ENCODE results near the gene RAI1. TPM values are rescaled to one million over a fixed set of nuclear protein-coding genes. Genes with fewer than 3 reads are reported as not detected.

The RAI1 gene
- total and polyA plus RNA-seq, 10 of the 15 experiments (the other 5 are each of a cell fraction or from before 2014, with no cell fraction given) = 0.66 to 37.7 (median 6.0) TPM

DNA sequence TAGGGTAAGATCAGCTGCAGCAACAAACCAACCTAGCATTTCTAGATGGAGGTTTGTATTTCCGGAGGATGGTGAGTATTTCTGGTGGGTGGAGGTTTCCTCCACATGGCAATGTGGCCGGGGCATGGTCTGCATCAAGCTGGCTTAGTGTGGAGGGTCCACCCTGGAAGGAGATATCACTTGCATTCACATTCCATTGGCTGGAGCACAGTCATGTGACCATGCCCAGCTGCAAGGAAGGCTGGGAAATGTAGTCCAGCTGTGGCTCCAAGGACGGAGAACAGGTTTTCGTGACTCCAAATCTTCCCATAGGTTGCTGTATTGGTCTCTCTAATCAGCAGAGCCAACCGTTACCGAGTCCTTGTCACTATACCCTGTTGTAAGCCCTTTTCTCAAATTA, 68.7 kb downstream of the RAI1 start (continued):
- TF ChIP-seq JUND (IDR thresholded peaks at IDR 0.05; ENCODE audit: low read depth, low read length) = no peak
- no peak for TF ChIP-seq BHLHE40 (IDR thresholded peaks at IDR 0.05; ENCODE audit: borderline replicate concordance in 1 of 2, low read depth in 2 of 2, low read length in 1 of 2)
- no peak for TF ChIP-seq ETV6 (conservative IDR thresholded peaks at IDR 0.05 in 1 of 2, IDR thresholded peaks at IDR 0.05 in 1 of 2; ENCODE audit: borderline replicate concordance in 1 of 2, low read depth in 1 of 2)
- peak; percentile 94 for TF ChIP-seq RAD51 (IDR thresholded peaks at IDR 0.05)
- no peak for TF ChIP-seq DPF2 (IDR thresholded peaks at IDR 0.05)
- TF ChIP-seq, protein P1, sequence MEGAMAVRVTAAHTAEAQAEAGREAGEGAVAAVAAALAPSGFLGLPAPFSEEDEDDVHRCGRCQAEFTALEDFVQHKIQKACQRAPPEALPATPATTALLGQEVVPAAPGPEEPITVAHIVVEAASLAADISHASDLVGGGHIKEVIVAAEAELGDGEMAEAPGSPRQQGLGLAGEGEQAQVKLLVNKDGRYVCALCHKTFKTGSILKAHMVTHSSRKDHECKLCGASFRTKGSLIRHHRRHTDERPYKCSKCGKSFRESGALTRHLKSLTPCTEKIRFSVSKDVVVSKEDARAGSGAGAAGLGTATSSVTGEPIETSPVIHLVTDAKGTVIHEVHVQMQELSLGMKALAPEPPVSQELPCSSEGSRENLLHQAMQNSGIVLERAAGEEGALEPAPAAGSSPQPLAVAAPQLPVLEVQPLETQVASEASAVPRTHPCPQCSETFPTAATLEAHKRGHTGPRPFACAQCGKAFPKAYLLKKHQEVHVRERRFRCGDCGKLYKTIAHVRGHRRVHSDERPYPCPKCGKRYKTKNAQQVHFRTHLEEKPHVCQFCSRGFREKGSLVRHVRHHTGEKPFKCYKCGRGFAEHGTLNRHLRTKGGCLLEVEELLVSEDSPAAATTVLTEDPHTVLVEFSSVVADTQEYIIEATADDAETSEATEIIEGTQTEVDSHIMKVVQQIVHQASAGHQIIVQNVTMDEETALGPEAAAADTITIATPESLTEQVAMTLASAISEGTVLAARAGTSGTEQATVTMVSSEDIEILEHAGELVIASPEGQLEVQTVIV (IDR thresholded peaks at IDR 0.05; ENCODE audit: borderline replicate concordance, partially characterized antibody) = no peak
- no peak for TF ChIP-seq BCL11A (IDR thresholded peaks at IDR 0.05; ENCODE audit: low read depth, low read length)
- TF ChIP-seq NR2F1 (conservative IDR thresholded peaks at IDR 0.05) = no peak
- no peak for TF ChIP-seq NFXL1 (IDR thresholded peaks at IDR 0.05; ENCODE audit: borderline replicate concordance)
- TF ChIP-seq PAX5 (IDR thresholded peaks at IDR 0.05; ENCODE audit: borderline replicate concordance, low read depth, low read length) = no peak
- TF ChIP-seq POLR2A (IDR thresholded peaks at IDR 0.05; ENCODE audit: low read depth, low read length) = no peak
- TF ChIP-seq SMC3 (IDR thresholded peaks at IDR 0.05; ENCODE audit: borderline replicate concordance, low read length) = no peak
- TF ChIP-seq HDGF (IDR thresholded peaks at IDR 0.05) = no peak
- TF ChIP-seq NBN (IDR thresholded peaks at IDR 0.05) = no peak
- peak; percentile 51; the same call in 1 of the 2 replicates for TF ChIP-seq IKZF1 (conservative IDR thresholded peaks at IDR 0.05)
- no peak for TF ChIP-seq RUNX3 (IDR thresholded peaks at IDR 0.05; ENCODE audit: low read length)
- TF ChIP-seq, protein P2, sequence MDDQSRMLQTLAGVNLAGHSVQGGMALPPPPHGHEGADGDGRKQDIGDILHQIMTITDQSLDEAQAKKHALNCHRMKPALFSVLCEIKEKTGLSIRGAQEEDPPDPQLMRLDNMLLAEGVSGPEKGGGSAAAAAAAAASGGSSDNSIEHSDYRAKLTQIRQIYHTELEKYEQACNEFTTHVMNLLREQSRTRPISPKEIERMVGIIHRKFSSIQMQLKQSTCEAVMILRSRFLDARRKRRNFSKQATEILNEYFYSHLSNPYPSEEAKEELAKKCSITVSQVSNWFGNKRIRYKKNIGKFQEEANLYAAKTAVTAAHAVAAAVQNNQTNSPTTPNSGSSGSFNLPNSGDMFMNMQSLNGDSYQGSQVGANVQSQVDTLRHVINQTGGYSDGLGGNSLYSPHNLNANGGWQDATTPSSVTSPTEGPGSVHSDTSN (IDR thresholded peaks at IDR 0.05; ENCODE audit: insufficient replicate concordance, low read depth, low read length) = no peak
- TF ChIP-seq SUZ12 (IDR thresholded peaks at IDR 0.05; ENCODE audit: unreplicated experiment) = no peak
- TF ChIP-seq MXI1 (IDR thresholded peaks at IDR 0.05; ENCODE audit: low read depth, low read length) = no peak; the same call in 1 of the 2 replicates
- TF ChIP-seq TCF12 (IDR thresholded peaks at IDR 0.05; ENCODE audit: low read depth, low read length) = no peak
- no peak for TF ChIP-seq YBX1 (IDR thresholded peaks at IDR 0.05)
- TF ChIP-seq NFYB (IDR thresholded peaks at IDR 0.05; ENCODE audit: insufficient read depth, low read depth, low read length) = peak; percentile 99
- TF ChIP-seq WRNIP1 (IDR thresholded peaks at IDR 0.05; ENCODE audit: borderline replicate concordance, low read depth, low read length) = peak; percentile 86; the same call in 1 of the 2 replicates
- TF ChIP-seq, protein P3, sequence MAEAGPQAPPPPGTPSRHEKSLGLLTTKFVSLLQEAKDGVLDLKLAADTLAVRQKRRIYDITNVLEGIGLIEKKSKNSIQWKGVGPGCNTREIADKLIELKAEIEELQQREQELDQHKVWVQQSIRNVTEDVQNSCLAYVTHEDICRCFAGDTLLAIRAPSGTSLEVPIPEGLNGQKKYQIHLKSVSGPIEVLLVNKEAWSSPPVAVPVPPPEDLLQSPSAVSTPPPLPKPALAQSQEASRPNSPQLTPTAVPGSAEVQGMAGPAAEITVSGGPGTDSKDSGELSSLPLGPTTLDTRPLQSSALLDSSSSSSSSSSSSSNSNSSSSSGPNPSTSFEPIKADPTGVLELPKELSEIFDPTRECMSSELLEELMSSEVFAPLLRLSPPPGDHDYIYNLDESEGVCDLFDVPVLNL (IDR thresholded peaks at IDR 0.05; ENCODE audit: low read depth, low read length) = no peak
- TF ChIP-seq, protein P4, sequence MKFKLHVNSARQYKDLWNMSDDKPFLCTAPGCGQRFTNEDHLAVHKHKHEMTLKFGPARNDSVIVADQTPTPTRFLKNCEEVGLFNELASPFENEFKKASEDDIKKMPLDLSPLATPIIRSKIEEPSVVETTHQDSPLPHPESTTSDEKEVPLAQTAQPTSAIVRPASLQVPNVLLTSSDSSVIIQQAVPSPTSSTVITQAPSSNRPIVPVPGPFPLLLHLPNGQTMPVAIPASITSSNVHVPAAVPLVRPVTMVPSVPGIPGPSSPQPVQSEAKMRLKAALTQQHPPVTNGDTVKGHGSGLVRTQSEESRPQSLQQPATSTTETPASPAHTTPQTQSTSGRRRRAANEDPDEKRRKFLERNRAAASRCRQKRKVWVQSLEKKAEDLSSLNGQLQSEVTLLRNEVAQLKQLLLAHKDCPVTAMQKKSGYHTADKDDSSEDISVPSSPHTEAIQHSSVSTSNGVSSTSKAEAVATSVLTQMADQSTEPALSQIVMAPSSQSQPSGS (IDR thresholded peaks at IDR 0.05; ENCODE audit: low read length) = no peak
